Neural progenitor cell (in vitro differentiated cells): ENCODE data around the gene NAPA. TPM values are rescaled to one million over a fixed set of nuclear protein-coding genes. Genes with fewer than 3 reads are reported as not detected.

ENCODE experiments used
- DNase-seq: peaks from one replicate; pipeline ENCODE4 v3.0.0-alpha.2; 2016; ENCODE audit warnings: low spot score
- H2AFZ ChIP-seq: fragments of 200-600 bp; sonication (generic); replicated peaks from 2 replicates; pipeline ENCODE4 v1.6.1; 2016; ENCODE audit warnings: antibody characterized with exemption
- H3F3A ChIP-seq: fragments of 200-600 bp; sonication (generic); 2 replicates; pipeline ENCODE4 v1.6.1; 2016; ENCODE audit warnings: antibody characterized with exemption, low read depth
- H3K27ac ChIP-seq: fragments of 200-600 bp; sonication (generic); 2 replicates; pipeline ENCODE4 v1.5.1; 2016; ENCODE audit warnings: mild to moderate bottlenecking
- H3K27me3 ChIP-seq: fragments of 200-600 bp; sonication (generic); 2 replicates; pipeline ENCODE4 v1.6.1; 2016; ENCODE audit warnings: mild to moderate bottlenecking, moderate library complexity
- H3K36me3 ChIP-seq: fragments of 200-600 bp; sonication (generic); 2 replicates; pipeline ENCODE4 v1.5.1; 2016
- H3K4me1 ChIP-seq: fragments of 200-600 bp; sonication (generic); 2 replicates; pipeline ENCODE4 v1.6.1; 2016; ENCODE audit warnings: mixed run types
- H3K4me2 ChIP-seq: fragments of 200-600 bp; sonication (generic); 2 replicates; pipeline ENCODE4 v1.6.1; 2016
- H3K4me3 ChIP-seq: fragments of 200-600 bp; sonication (generic); 2 replicates; pipeline ENCODE4 v1.5.1; 2016
- H3K79me2 ChIP-seq: fragments of 200-600 bp; sonication (generic); 2 replicates; pipeline ENCODE4 v1.6.1; 2016; ENCODE audit warnings: low read depth
- H3K9ac ChIP-seq: fragments of 200-600 bp; sonication (generic); 2 replicates; pipeline ENCODE4 v1.6.1; 2016
- H3K9me3 ChIP-seq: fragments of 200-600 bp; sonication (generic); 2 replicates; pipeline ENCODE4 v1.5.1; 2016; ENCODE audit warnings: low read depth
- H4K20me1 ChIP-seq: fragments of 200-600 bp; sonication (generic); 2 replicates; pipeline ENCODE4 v1.6.1; 2016; ENCODE audit warnings: low read depth
- H3K27ac Mint-ChIP-seq: 3 replicates; pipeline ENCODE4 v1.8.0; 2021; ENCODE audit warnings: mixed read lengths
- H3K27me3 Mint-ChIP-seq: 2 replicates; pipeline ENCODE4 v1.8.0; 2022; ENCODE audit warnings: low read depth, mild to moderate bottlenecking, inconsistent platforms, moderate library complexity, mixed read lengths; ENCODE audit not compliant: insufficient read depth
- H3K36me3 Mint-ChIP-seq: 3 replicates; pipeline ENCODE4 v1.8.0; 2021; ENCODE audit warnings: mixed read lengths
- H3K4me1 Mint-ChIP-seq: 3 replicates; pipeline ENCODE4 v1.8.0; 2021; ENCODE audit warnings: mixed read lengths
- H3K4me3 Mint-ChIP-seq: 3 replicates; pipeline ENCODE4 v1.8.0; 2021; ENCODE audit warnings: mild to moderate bottlenecking, moderate library complexity, mixed read lengths
- H3K9me3 Mint-ChIP-seq: 3 replicates; pipeline ENCODE4 v1.8.0; 2020; ENCODE audit warnings: mixed read lengths
- CTCF ChIP-seq: fragments of 200-600 bp; sonication (generic); IDR thresholded peaks from 2 replicates; pipeline ENCODE4 v1.5.1; 2017; ENCODE audit warnings: antibody characterized with exemption, mild to moderate bottlenecking
- EZH2 ChIP-seq: fragments of 200-600 bp; sonication (generic); IDR thresholded peaks from 2 replicates; pipeline ENCODE4 v1.6.1; 2017; ENCODE audit warnings: antibody characterized with exemption, mild to moderate bottlenecking, moderate library complexity
- EZH2phosphoT487 ChIP-seq: fragments of 200-600 bp; sonication (generic); IDR thresholded peaks from 2 replicates; pipeline ENCODE4 v1.6.1; 2017; ENCODE audit warnings: antibody characterized with exemption
- total RNA-seq: library from RNA; depleted of rRNA; stranded (reverse); fragments of >200 nt; gene quantifications from 2 replicates; pipeline ENCODE4 v1.2.3, GENCODE V29; 2015; ENCODE audit warnings: low replicate concordance

NAPA gene
- total RNA-seq, 1 donor from 2014 or later, result 30.2 TPM

- TF ChIP-seq EZH2, result no peak
- TF ChIP-seq EZH2phosphoT487, result no peak
- TF ChIP-seq CTCF, result no peak
- H3K9ac ChIP-seq, result no peak overlapping the region
- H3K9me3 Mint-ChIP-seq, result no peaks in the 10 kb centered on the region
- no peak overlapping the region for H3K4me2 ChIP-seq
- no peak overlapping the region for H3K27ac ChIP-seq
- no peak overlapping the region for H3K4me3 Mint-ChIP-seq
- H3K79me2 ChIP-seq, result no peaks in the 10 kb centered on the region
- no peak overlapping the region for H2AFZ ChIP-seq
- H3K4me1 ChIP-seq, result no peaks in the 10 kb centered on the region
- no peaks in the 10 kb centered on the region for H3K36me3 ChIP-seq
- H3K36me3 Mint-ChIP-seq, result no peaks in the 10 kb centered on the region
- no peak overlapping the region for H3K27ac Mint-ChIP-seq
- H3K4me1 Mint-ChIP-seq, result no peaks in the 10 kb centered on the region
- H3K27me3 Mint-ChIP-seq, result peaks cover 3% of the 10 kb centered on the region
- H3K4me3 ChIP-seq, result no peak overlapping the region
- peaks cover 33% of the 10 kb centered on the region for H3K27me3 ChIP-seq
- no peak for DNase-seq
- no peaks in the 10 kb centered on the region for H3K9me3 ChIP-seq
- no peaks in the 10 kb centered on the region for H4K20me1 ChIP-seq
- peaks cover 3% of the 10 kb centered on the region for H3F3A ChIP-seq
These were observed 53.0 kb downstream of the NAPA start for GRCh38 chr19:47461876-47462275.

GRCh38 chr19:47459477-47459876 is 55.4 kb downstream of the NAPA start:
- Histone ChIP-seq H3K79me2 (no peaks in the 10 kb centered on the region), H4K20me1 (no peaks in the 10 kb centered on the region), H2AFZ (no peak overlapping the region), H3K27me3 (peaks cover 45% of the 10 kb centered on the region), H3K4me1 (no peaks in the 10 kb centered on the region), H3K4me2 (no peak overlapping the region), H3K27ac (no peak overlapping the region), H3K9ac (no peak overlapping the region), H3F3A (peaks cover under 1% of the 10 kb centered on the region), H3K9me3 (no peaks in the 10 kb centered on the region), H3K36me3 (no peaks in the 10 kb centered on the region), H3K4me3 (no peak overlapping the region)
- H3K27ac Mint-ChIP-seq, result no peak overlapping the region
- H3K4me1 Mint-ChIP-seq, result no peaks in the 10 kb centered on the region
- no peak for DNase-seq
- H3K36me3 Mint-ChIP-seq, result no peaks in the 10 kb centered on the region
- peaks cover 13% of the 10 kb centered on the region for H3K9me3 Mint-ChIP-seq
- no peak overlapping the region for H3K4me3 Mint-ChIP-seq
- peaks cover 8% of the 10 kb centered on the region for H3K27me3 Mint-ChIP-seq
- TF ChIP-seq EZH2phosphoT487 (no peak), EZH2 (no peak), CTCF (no peak)

- Histone ChIP-seq H2AFZ (no peak overlapping the region), H3K27ac (no peak overlapping the region), H3K4me2 (no peak overlapping the region), H3K36me3 (no peaks in the 10 kb centered on the region), H3K4me3 (no peak overlapping the region), H3K9me3 (no peaks in the 10 kb centered on the region), H3K4me1 (no peaks in the 10 kb centered on the region), H4K20me1 (no peaks in the 10 kb centered on the region), H3K9ac (no peak overlapping the region), H3K27me3 (peaks cover 45% of the 10 kb centered on the region), H3K79me2 (no peaks in the 10 kb centered on the region), H3F3A (no peaks in the 10 kb centered on the region)
- peaks cover 8% of the 10 kb centered on the region for H3K27me3 Mint-ChIP-seq
- H3K4me3 Mint-ChIP-seq, result no peak overlapping the region
- H3K4me1 Mint-ChIP-seq, result no peaks in the 10 kb centered on the region
- no peaks in the 10 kb centered on the region for H3K36me3 Mint-ChIP-seq
- TF ChIP-seq CTCF, result no peak
- TF ChIP-seq EZH2phosphoT487, result no peak
- no peak for TF ChIP-seq EZH2
- H3K27ac Mint-ChIP-seq, result no peak overlapping the region
- peaks cover 15% of the 10 kb centered on the region for H3K9me3 Mint-ChIP-seq
- DNase-seq, result no peak
These were observed 56.2 kb downstream of the NAPA start for GRCh38 chr19:47458672-47459071.
